NK-92 treated with Interleukin-12 subunit alpha and Interleukin-12 subunit beta, amount 100 ng/mL, for 24 hours (cell line): ENCODE results near the gene TBXAS1.

Source experiments
- DNase-seq: peaks from one replicate; lab custom pipeline; 2025; lab: John Stamatoyannopoulos, UW

Gene TBXAS1

GRCh38 chr7:139854803-139855497, 25.9 kb downstream of the TBXAS1 start:
- DNase-seq, result no peak

GRCh38 chr7:139855498-139856270, 26.6 kb downstream of the TBXAS1 start:
- no peak for DNase-seq

DNA sequence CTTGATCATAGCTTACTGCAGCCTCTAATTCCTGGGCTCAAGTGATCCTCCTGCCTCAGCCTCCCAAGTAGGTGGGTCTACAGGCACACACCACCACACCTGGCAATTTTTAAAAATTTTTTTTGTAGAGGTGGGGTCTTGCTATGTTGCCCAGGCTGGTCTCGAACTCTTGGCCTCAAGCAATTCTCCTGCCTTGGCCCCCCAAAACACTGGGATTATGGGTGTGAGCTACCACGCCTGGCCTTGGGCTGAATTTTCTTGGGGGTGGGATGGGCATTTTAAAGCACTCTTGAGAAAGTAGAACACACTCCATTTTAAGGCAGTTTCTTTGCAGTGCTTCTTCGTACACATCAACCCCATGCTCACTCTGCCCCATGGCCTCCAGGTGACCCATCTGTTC, 28.7 kb downstream of the TBXAS1 start:
- no peak for DNase-seq

DNA sequence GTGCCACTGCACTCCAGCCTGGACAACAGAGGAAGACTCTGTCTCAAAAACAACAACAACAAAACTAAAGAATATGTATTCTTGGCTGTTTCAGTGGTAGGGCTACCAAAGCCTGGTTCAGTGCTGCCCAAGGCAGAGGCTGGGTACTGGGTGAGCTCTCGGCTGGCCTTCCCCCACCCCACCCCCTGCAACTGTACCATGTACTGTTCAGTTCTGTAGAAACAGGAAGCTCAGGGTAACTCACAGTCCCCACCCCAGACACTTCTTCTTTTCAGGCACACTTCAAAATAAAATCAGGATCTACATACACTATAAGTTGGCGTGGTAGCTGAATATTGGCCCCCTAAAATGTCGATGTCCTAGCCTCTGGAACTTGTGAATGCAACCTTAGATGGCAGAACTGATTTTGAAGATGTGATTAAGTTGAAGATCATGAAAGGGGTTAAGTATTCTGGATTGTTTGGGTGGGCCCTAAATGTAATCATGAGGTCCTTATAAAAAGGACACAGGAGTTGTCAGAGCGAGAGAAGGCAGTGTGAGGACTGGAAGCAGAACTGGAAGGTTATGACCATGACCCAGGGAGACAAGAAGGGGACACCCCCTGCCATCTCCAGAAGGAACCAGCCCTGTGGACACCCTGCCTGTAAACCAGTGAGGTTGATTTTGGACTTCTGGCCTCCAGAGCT, 31.2 kb downstream of the TBXAS1 start:
- no peak for DNase-seq

DNA sequence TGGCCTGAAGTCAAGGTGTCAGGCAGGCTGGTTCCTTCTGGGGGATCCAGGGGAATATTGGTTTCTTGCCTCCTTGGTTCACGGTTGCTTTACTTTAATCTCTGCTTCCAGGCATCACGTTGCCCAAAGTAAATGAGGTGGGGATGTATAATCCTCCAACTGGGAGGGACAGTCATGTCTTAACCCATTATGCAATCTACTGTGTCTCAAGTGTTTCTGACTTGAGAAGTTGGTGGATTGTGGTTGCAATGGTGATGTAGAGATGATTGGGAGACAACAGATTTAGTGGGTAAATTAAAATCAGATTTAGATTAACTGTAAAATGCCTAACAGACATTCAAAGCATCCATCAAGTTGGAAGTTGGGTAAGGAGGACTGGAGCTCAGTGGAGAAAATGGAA, 32.7 kb downstream of the TBXAS1 start:
- no peak for DNase-seq

DNA sequence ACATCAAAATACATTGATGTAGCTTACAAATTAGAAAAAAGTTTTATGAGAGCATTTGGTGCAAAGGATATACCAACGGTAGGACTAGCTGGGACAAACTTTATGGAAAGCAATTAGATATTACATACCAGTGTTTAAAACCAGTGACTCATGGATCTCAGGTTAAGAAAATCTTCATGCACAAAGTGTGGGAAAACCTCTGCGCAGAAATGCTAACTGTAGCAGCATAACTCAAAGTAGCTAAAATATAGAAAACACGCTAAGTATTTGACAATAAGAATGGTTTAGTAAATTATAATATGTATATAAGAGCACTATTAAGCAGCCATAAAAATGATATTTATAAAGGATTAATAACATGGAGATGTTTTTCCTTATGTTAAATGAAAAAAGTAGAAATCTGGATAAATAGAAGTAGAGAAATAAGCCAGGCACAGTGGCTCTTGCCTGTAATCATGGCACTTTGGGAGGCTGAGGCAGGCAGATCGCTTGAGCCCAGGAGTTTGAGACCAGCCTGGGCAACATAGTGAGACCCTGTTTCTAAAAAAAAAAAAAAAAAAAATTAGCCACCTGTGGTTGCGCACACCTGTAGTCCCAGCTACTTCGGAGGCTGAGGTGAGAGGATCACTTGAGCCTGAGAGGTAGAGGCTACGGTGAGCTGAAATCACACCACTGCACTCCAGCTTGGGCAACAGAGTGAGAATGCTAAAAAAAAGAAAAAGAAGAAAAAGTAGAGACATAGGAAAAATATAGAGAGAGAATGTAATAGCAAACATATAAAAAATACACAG, 37.2 kb downstream of the TBXAS1 start:
- no peak for DNase-seq

DNA sequence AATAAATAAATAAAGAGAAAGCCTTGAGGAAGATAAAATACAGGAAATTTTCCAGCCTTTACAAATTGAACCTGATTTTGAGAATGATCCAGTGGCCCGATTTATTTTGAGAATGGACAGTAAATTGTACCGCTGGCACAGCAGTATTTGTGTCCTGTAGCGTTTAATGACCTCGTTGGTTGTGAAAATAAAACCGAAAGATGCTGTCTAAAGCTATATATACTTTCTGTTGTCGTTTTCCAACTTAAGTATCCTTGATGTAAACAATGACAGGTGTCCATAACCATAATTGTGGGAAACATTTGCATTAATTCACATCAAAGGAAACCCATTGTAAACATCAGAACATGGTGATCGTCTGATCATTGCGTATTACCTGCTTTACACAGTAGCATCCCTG, 38.8 kb downstream of the TBXAS1 start:
- DNase-seq, result no peak

- no peak for DNase-seq
Observed at GRCh38 chr7:139869886-139870285, 40.8 kb downstream of the TBXAS1 start.

DNA sequence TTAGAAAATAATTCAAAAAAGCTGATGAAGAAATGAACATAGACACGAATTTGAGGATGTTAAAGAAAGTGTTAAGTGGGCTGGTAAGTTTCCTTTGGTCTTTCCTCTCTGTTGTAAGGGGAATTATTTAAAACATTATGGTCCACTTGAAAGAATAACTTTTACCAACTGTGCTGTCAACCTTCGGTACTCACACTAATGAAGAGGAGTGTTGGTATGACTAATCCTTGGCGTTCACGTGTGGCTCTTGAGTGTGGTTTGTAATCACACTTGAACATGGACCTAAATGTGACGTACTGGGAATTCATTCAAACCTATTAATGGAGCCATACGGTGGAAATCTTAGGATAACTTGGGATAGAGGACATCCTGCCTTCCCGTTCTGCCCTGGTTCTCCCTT, 41.3 kb downstream of the TBXAS1 start:
- DNase-seq, result no peak

- no peak for DNase-seq
Observed at GRCh38 chr7:139871331-139871730, 42.3 kb downstream of the TBXAS1 start.

GRCh38 chr7:139871820-139872219, 42.8 kb downstream of the TBXAS1 start:
- DNase-seq, result no peak

- no peak for DNase-seq
Observed at GRCh38 chr7:139873593-139874301, 44.7 kb downstream of the TBXAS1 start.

- no peak for DNase-seq
Observed at GRCh38 chr7:139874302-139874629, 45.2 kb downstream of the TBXAS1 start.

GRCh38 chr7:139875821-139876241, 46.8 kb downstream of the TBXAS1 start:
- no peak for DNase-seq

DNA sequence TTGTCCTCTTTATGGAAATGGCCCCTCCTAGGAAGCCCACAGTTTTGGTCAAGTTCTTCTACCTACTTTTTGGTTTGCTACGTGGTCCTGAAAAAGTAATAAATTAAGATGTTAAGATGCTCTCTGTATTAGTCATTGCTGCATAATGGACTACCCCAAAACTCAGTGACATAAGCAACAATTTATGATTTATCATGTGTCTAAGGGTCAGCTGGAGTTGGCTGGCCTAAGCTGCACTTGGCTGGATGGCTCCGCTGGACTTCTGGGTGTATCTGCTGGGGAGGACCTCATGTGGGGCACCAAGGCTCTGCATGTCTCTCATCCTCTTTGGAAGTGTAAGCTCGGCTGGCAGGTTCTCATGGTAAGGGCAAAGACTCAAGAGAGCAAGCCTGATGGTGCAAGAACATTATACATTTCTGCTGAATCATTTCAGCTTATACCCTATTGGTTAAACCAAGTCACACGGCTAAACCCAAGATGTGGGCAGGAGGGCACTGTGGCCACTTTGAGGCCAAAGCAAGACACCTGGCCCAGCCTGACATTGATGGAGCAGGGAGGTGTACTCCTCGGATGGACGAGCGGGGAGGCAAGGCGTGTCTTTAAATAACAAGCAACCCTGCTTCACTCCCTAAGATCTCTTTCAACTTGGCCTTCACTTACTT, 47.7 kb downstream of the TBXAS1 start:
- DNase-seq, result no peak

DNA sequence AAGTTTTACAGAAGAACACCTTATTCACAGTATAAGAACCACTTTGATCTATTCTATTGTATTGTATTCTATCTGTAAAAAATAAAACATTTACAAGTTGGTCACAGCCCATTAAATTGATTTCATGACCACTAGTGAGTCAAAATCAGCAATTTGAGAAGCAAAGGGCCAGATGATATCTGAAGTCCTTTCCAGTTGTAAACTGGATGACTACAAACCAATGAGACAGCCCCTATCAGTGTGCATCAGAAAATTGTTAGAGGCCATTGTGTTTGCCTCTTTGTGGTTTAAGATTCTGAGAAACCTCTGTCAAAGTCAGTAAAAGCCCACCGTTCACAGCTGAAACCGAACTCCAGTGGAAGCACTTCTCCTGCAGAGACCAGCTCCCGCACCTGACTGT, 54.8 kb downstream of the TBXAS1 start:
- DNase-seq, result no peak

GRCh38 chr7:139884441-139884840, 55.4 kb downstream of the TBXAS1 start:
- DNase-seq, result no peak

GRCh38 chr7:139885511-139885910, 56.4 kb downstream of the TBXAS1 start:
- no peak for DNase-seq

- DNase-seq, result no peak
Observed at GRCh38 chr7:139886206-139886605, 57.1 kb downstream of the TBXAS1 start.

DNA sequence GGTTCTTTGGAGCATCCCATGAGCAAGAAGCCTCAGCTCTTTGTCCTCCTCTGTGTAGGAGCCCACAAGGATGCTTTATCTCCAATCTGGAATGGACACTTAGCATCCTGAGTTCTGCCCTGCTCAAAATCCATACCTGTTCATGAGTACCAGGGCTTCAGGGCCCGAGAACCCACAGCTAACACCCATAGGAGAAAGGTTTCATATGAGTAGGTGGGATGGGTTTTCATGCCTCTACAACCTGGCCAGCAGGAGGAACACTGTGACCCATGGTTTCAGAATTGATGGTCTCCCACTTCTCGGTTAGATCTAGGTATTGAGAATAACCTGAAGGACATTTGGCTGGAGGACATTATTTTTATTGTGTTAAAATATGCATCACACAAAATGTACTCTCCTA, 57.8 kb downstream of the TBXAS1 start:
- no peak for DNase-seq

DNA sequence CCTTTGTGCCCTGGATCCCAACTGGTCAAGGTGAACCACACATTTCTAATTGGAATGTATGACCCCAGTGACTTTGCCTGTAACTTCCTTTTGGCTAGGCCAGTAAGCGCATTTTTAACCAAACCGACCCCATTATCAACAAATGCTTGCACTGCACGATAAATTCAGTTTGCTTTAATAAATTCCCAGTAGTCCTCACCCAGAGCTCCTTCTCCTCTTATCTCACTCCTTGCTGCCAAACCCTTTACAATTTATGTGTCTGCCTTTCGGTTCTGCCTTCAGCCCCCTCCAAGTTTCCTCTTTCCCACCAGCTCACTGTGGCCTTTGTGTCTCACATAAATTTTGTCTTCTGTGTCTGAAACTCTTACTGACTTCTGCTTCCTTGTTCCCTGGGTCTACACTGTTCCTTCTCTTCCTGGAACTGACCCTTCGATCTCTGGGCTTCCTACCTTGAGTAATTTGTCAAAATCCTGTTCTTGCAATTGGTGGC, 59.0 kb downstream of the TBXAS1 start:
- DNase-seq, result no peak
